CD14-positive monocyte (primary cell): ENCODE data around the gene GPRC5A. TPM values are rescaled to one million over a fixed set of nuclear protein-coding genes. Genes with fewer than 3 reads are reported as not detected.

Experiments used
- DNase-seq, 3 donors: peaks; one replicate each; pipeline ENCODE4 v3.0.0-alpha.2; 2011 to 2022
- H2AFZ ChIP-seq: 2 replicates; pipeline ENCODE4 v1.6.0; 2012; ENCODE audit warnings: mild to moderate bottlenecking, low read depth, low read length, inconsistent platforms; ENCODE audit not compliant: insufficient read depth, poor library complexity, severe bottlenecking
- H3K27ac ChIP-seq, 2 donors: 1 replicate in 1 of 2; 2 replicates in 1 of 2; pipeline ENCODE4 v1.5.1; 2012 to 2013; ENCODE audit warnings: low read length in 2 of 2, control low read depth in 1 of 2, inconsistent platforms in 1 of 2, low read depth in 1 of 2, mild to moderate bottlenecking in 1 of 2
- H3K27me3 ChIP-seq, 2 donors: one replicate each; pipeline versions ENCODE4 v1.6.0 to v1.6.1; 2011 to 2013; ENCODE audit warnings: low read length in 2 of 2; ENCODE audit not compliant: control insufficient read depth in 2 of 2, insufficient read depth in 2 of 2
- H3K36me3 ChIP-seq, 2 donors: replicated peaks in 1 of 2; 1 replicate in 1 of 2; 2 replicates in 1 of 2; pipeline versions ENCODE4 v1.5.1 to v1.6.1; 2012 to 2013; ENCODE audit warnings: low read length in 2 of 2, control low read depth in 1 of 2, inconsistent platforms in 1 of 2, mild to moderate bottlenecking in 1 of 2; ENCODE audit not compliant: insufficient read depth in 2 of 2, control insufficient read depth in 1 of 2
- H3K4me1 ChIP-seq, 2 donors: 1 replicate in 1 of 2; 2 replicates in 1 of 2; pipeline versions ENCODE4 v1.5.1 to v1.6.1; 2012 to 2013; ENCODE audit warnings: low read length in 2 of 2, control low read depth in 1 of 2, inconsistent platforms in 1 of 2, mild to moderate bottlenecking in 1 of 2, moderate library complexity in 1 of 2; ENCODE audit not compliant: insufficient read depth in 2 of 2, control insufficient read depth in 1 of 2
- H3K4me2 ChIP-seq: replicated peaks from 2 replicates; pipeline ENCODE3; 2012; ENCODE audit warnings: low read length, moderate library complexity, mild to moderate bottlenecking; ENCODE audit not compliant: poor library complexity, severe bottlenecking; ENCODE audit errors: extremely low read depth
- H3K4me3 ChIP-seq, 3 experiments: fragments of 200-600 bp in 1 of 3; sonication (generic) in 1 of 3; replicated peaks in 1 of 3; 1 replicate in 2 of 3; 2 replicates in 1 of 3; pipeline ENCODE4 v1.5.1; 2011 to 2013; ENCODE audit warnings: low read length in 3 of 3, mild to moderate bottlenecking in 3 of 3, control low read depth in 2 of 3, low read depth in 2 of 3, inconsistent platforms in 1 of 3, moderate library complexity in 1 of 3
- H3K79me2 ChIP-seq: 2 replicates; pipeline ENCODE4 v1.6.0; 2012; ENCODE audit warnings: mild to moderate bottlenecking, control low read depth, inconsistent platforms, low read length, moderate library complexity; ENCODE audit not compliant: insufficient read depth
- H3K9ac ChIP-seq: 2 replicates; pipeline ENCODE4 v1.6.0; 2017; ENCODE audit warnings: low read length, mild to moderate bottlenecking; ENCODE audit not compliant: insufficient read depth, poor library complexity, severe bottlenecking
- H3K9me3 ChIP-seq, 2 donors: replicated peaks in 1 of 2; 1 replicate in 1 of 2; 2 replicates in 1 of 2; pipeline versions ENCODE4 v1.5.1 to v1.6.1; 2012 to 2013; ENCODE audit warnings: low read length in 2 of 2, control low read depth in 1 of 2; ENCODE audit not compliant: control insufficient read depth in 1 of 2, insufficient read depth in 1 of 2
- H4K20me1 ChIP-seq: 2 replicates; pipeline ENCODE4 v1.6.0; 2012; ENCODE audit warnings: mild to moderate bottlenecking, low read length, control low read depth, moderate library complexity; ENCODE audit not compliant: insufficient read depth
- H3K27ac Mint-ChIP-seq, 7 donors: one replicate each; pipeline ENCODE4 v1.8.0; 2020; ENCODE audit warnings: mild to moderate bottlenecking in 7 of 7, mixed read lengths in 7 of 7, moderate library complexity in 6 of 7, inconsistent platforms in 2 of 7
- H3K27me3 Mint-ChIP-seq, 3 donors: one replicate each; pipeline ENCODE4 v1.8.0; 2021 to 2022; ENCODE audit warnings: low read depth in 3 of 3, mild to moderate bottlenecking in 3 of 3, mixed read lengths in 3 of 3, moderate library complexity in 3 of 3, inconsistent platforms in 1 of 3
- H3K36me3 Mint-ChIP-seq, 2 donors: one replicate each; pipeline ENCODE4 v1.8.0; 2020; ENCODE audit warnings: mixed read lengths in 2 of 2, inconsistent platforms in 1 of 2, mild to moderate bottlenecking in 1 of 2
- H3K4me1 Mint-ChIP-seq: one replicate; pipeline ENCODE4 v1.8.0; 2020; ENCODE audit warnings: mild to moderate bottlenecking, mixed read lengths
- H3K4me3 Mint-ChIP-seq, 2 donors: one replicate each; pipeline ENCODE4 v1.8.0; 2020; ENCODE audit warnings: mild to moderate bottlenecking in 2 of 2, mixed read lengths in 2 of 2, moderate library complexity in 1 of 2
- H3K9me3 Mint-ChIP-seq, 7 donors: one replicate each; pipeline ENCODE4 v1.8.0; 2020 to 2022; ENCODE audit warnings: mixed read lengths in 7 of 7, mild to moderate bottlenecking in 6 of 7, moderate library complexity in 6 of 7, inconsistent platforms in 2 of 7
- WGBS: methylation state at CpG from one replicate; pipeline ENCODE4 v1.1.5; 2013; ENCODE audit warnings: missing lambda C conversion rate; ENCODE audit not compliant: insufficient coverage; 5-methylcytosine and 5-hydroxymethylcytosine counted together
- intact Hi-C, 2 donors: fragments of 100-400 bp; cut with micrococcal nuclease; formaldehyde crosslinking; loops; one replicate each; pipeline versions ENCODE4 v1.15.0 to v1.15.1; 2023
- polyA plus RNA-seq, 3 donors: library from polyadenylated mRNA; depleted of rRNA in 1 of 3; unstranded in 2 of 3; stranded (reverse) in 1 of 3; fragments of 300-500 nt in 2 of 3; fragments of >200 nt in 1 of 3; fragmentation: Illumina TruSeq in 2 of 3; gene quantifications; 1 replicate in 2 of 3; 2 replicates in 1 of 3; pipeline ENCODE4 v1.2.3, GENCODE V29; 2012 to 2021
- TF ChIP-seq, protein P1 (sequence below): fragments of 200-600 bp; IDR thresholded peaks from one replicate; pipeline ENCODE4 v1.8.0; 2022; ENCODE audit warnings: antibody characterized with exemption, mild to moderate bottlenecking

Gene GPRC5A
- polyA plus RNA-seq, 3 donors = 0.43 TPM; not detected in 2

DNA sequence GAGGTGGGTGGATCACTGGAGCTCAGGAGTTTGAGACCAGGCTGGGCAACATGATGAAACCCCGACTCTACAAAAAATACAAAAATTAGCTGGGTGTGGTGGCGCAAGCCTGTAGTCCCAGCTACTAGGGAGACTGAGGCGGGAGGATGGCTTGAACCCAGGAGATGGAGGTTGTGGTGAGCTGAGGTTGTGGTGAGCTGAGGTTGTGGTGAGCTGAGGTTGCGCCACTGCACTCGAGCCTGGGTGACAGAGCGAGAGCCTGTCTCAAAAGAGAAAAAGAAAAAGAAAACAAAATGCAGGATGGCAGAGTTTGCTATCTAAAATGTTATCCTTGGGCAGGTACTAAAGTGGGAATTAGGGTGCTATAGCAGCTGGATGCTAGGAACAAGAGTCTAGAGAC, 10.8 kb upstream of the GPRC5A start:
- Histone ChIP-seq H3K4me1 (no peaks in the 10 kb centered on the region), H2AFZ (no peak overlapping the region), H4K20me1 (no peaks in the 10 kb centered on the region), H3K27me3 (no peaks in the 10 kb centered on the region), H3K4me2 (no peak overlapping the region), H3K9ac (no peak overlapping the region), H3K79me2 (no peaks in the 10 kb centered on the region), H3K9me3 (no peaks in the 10 kb centered on the region), H3K36me3 (no peaks in the 10 kb centered on the region), H3K4me3 (no peak overlapping the region), H3K27ac (no peak overlapping the region)
- peaks cover 0 to 5% (median 0%) of the 10 kb centered on the region in 7 donors for H3K9me3 Mint-ChIP-seq
- H3K4me1 Mint-ChIP-seq = peaks cover 12% of the 10 kb centered on the region
- no peak for DNase-seq
- TF ChIP-seq, protein P1, sequence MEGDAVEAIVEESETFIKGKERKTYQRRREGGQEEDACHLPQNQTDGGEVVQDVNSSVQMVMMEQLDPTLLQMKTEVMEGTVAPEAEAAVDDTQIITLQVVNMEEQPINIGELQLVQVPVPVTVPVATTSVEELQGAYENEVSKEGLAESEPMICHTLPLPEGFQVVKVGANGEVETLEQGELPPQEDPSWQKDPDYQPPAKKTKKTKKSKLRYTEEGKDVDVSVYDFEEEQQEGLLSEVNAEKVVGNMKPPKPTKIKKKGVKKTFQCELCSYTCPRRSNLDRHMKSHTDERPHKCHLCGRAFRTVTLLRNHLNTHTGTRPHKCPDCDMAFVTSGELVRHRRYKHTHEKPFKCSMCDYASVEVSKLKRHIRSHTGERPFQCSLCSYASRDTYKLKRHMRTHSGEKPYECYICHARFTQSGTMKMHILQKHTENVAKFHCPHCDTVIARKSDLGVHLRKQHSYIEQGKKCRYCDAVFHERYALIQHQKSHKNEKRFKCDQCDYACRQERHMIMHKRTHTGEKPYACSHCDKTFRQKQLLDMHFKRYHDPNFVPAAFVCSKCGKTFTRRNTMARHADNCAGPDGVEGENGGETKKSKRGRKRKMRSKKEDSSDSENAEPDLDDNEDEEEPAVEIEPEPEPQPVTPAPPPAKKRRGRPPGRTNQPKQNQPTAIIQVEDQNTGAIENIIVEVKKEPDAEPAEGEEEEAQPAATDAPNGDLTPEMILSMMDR = no peak
- 49% methylated on average over 5 of the region's 6 CpGs for whole genome bisulfite sequencing
- H3K36me3 Mint-ChIP-seq = no peaks in the 10 kb centered on the region
- intact Hi-C loops = no loop called here
- H3K27me3 Mint-ChIP-seq = peaks cover 0 to 3% (median 1%) of the 10 kb centered on the region in 3 donors
- H3K4me3 Mint-ChIP-seq = no peak overlapping the region
- no peak overlapping the region for H3K27ac Mint-ChIP-seq

DNA sequence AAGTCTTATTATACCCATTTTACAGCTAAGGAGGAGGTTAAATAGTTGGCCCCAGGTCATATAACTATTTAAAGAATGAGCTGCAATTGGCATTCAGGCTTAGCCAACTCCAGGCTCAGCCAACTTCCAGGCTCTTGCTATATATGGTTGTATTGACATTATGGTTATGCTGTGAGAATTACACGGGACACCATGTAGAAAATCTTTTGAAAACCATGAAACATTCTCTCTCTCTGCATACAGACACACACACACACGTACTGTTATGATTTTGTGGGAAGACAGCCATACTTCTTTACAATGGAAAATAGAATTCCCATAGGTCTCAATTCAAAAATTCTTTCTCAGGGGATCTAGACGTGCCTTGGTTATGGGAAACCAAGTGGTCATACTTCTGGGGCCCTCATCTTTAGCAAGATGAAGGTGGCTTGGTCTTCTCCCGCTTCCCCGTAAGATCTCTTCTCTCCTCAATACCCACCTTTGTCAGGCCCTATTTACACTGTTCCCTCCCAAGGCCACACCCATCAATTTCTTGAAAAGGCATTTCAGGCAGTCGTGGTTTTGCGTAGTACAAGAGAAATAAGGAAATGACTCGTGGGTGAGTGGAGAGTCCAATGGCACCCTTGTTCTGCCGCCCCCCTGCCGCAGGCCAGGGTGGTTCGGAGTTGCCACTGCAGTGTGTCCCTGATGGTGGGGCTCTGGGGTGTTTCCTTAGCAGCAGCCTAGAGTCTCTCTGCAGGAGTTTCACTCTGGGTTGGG, 10.0 kb upstream of the GPRC5A start:
- Histone ChIP-seq H3K79me2 (no peaks in the 10 kb centered on the region), H3K27me3 (no peaks in the 10 kb centered on the region), H3K27ac (no peak overlapping the region), H3K4me2 (no peak overlapping the region), H3K36me3 (no peaks in the 10 kb centered on the region), H2AFZ (no peak overlapping the region), H3K9me3 (no peaks in the 10 kb centered on the region), H3K9ac (no peak overlapping the region), H3K4me3 (no peak overlapping the region), H3K4me1 (no peaks in the 10 kb centered on the region), H4K20me1 (no peaks in the 10 kb centered on the region)
- H3K36me3 Mint-ChIP-seq = no peaks in the 10 kb centered on the region
- H3K27me3 Mint-ChIP-seq = peaks cover 0 to 3% (median 1%) of the 10 kb centered on the region in 3 donors
- whole genome bisulfite sequencing = 63% methylated on average over 4 of the region's 11 CpGs
- TF ChIP-seq, protein P1 = no peak
- H3K9me3 Mint-ChIP-seq = peaks cover 0 to 5% (median 0%) of the 10 kb centered on the region in 7 donors
- no peak overlapping the region for H3K4me3 Mint-ChIP-seq
- H3K27ac Mint-ChIP-seq = no peak overlapping the region
- intact Hi-C loops = no loop called here
- no peak for DNase-seq
- peaks cover 12% of the 10 kb centered on the region for H3K4me1 Mint-ChIP-seq
